ENCODE measurements around the gene PITPNM3.

The PITPNM3 gene

GRCh38 chr17:6461246-6461645, 95.1 kb downstream of the PITPNM3 start:
- no peak overlapping the region for H3K4me3 ChIP-seq (replicated peaks; ENCODE audit: low read depth, low read length)
- no peak for TF ChIP-seq CTCF (IDR thresholded peaks at IDR 0.05; ENCODE audit: low read depth, low read length, missing control alignments)
- DNase-seq (ENCODE audit: extremely low read depth, low read depth), result no peak

GRCh38 chr17:6460531-6461161, 95.7 kb downstream of the PITPNM3 start:
- TF ChIP-seq CTCF (IDR thresholded peaks at IDR 0.05; ENCODE audit: low read depth, low read length, missing control alignments), result no peak
- no peak for DNase-seq (ENCODE audit: extremely low read depth, low read depth)
- H3K4me3 ChIP-seq (replicated peaks; ENCODE audit: low read depth, low read length), result no peak overlapping the region

GRCh38 chr17:6458460-6458950, 97.8 kb downstream of the PITPNM3 start:
- no peak for TF ChIP-seq CTCF (IDR thresholded peaks at IDR 0.05; ENCODE audit: low read depth, low read length, missing control alignments)
- no peak overlapping the region for H3K4me3 ChIP-seq (replicated peaks; ENCODE audit: low read depth, low read length)
- DNase-seq (ENCODE audit: extremely low read depth, low read depth), result no peak

GRCh38 chr17:6457688-6458459, 98.5 kb downstream of the PITPNM3 start:
- no peak for TF ChIP-seq CTCF (IDR thresholded peaks at IDR 0.05; ENCODE audit: low read depth, low read length, missing control alignments)
- DNase-seq (ENCODE audit: extremely low read depth, low read depth), result no peak
- no peak overlapping the region for H3K4me3 ChIP-seq (replicated peaks; ENCODE audit: low read depth, low read length)

- no peak for TF ChIP-seq CTCF (IDR thresholded peaks at IDR 0.05; ENCODE audit: low read depth, low read length, missing control alignments)
- no peak for DNase-seq (ENCODE audit: extremely low read depth, low read depth)
- H3K4me3 ChIP-seq (replicated peaks; ENCODE audit: low read depth, low read length), result no peak overlapping the region
These were observed 99.3 kb downstream of the PITPNM3 start for GRCh38 chr17:6456914-6457687.

- no peak for DNase-seq (ENCODE audit: extremely low read depth, low read depth)
- no peak overlapping the region for H3K4me3 ChIP-seq (replicated peaks; ENCODE audit: low read depth, low read length)
- TF ChIP-seq CTCF (IDR thresholded peaks at IDR 0.05; ENCODE audit: low read depth, low read length, missing control alignments), result no peak
These were observed 100.0 kb downstream of the PITPNM3 start for GRCh38 chr17:6456321-6456720.
